GM18520 (cell line): Measurements from ENCODE around the gene GHRL.

ENCODE experiments used
- ATAC-seq: cut with Tn5 transposase; IDR thresholded peaks from one replicate; pipeline ENCODE4 v1.9.1; 2021; ENCODE audit not compliant: unreplicated experiment

Gene GHRL

GRCh38 chr3:10328460-10329071, 35.8 kb upstream of the GHRL start:
- ATAC-seq = no peak

- ATAC-seq = no peak
Observed at GRCh38 chr3:10327592-10327991, 34.8 kb upstream of the GHRL start.

GRCh38 chr3:10322352-10322710, 29.6 kb upstream of the GHRL start:
- ATAC-seq = no peak

GRCh38 chr3:10321630-10322351, 29.0 kb upstream of the GHRL start:
- no peak for ATAC-seq

- no peak for ATAC-seq
Observed at GRCh38 chr3:10320320-10320677, 27.6 kb upstream of the GHRL start.

- no peak for ATAC-seq
Observed at GRCh38 chr3:10319804-10320203, 27.1 kb upstream of the GHRL start.

GRCh38 chr3:10319251-10319650, 26.5 kb upstream of the GHRL start:
- ATAC-seq = no peak

- ATAC-seq = no peak
Observed at GRCh38 chr3:10317961-10318350, 25.2 kb upstream of the GHRL start.

- no peak for ATAC-seq
Observed at GRCh38 chr3:10317311-10317960, 24.7 kb upstream of the GHRL start.

- no peak for ATAC-seq
Observed at GRCh38 chr3:10315771-10316344, 23.1 kb upstream of the GHRL start.

GRCh38 chr3:10315101-10315500, 22.4 kb upstream of the GHRL start:
- no peak for ATAC-seq

GRCh38 chr3:10312861-10313260, 20.1 kb upstream of the GHRL start:
- no peak for ATAC-seq

- ATAC-seq = no peak
Observed at GRCh38 chr3:10312391-10312790, 19.6 kb upstream of the GHRL start.

- no peak for ATAC-seq
Observed at GRCh38 chr3:10311710-10312109, 19.0 kb upstream of the GHRL start.

GRCh38 chr3:10310578-10310977, 17.8 kb upstream of the GHRL start:
- no peak for ATAC-seq

GRCh38 chr3:10309736-10310135, 17.0 kb upstream of the GHRL start:
- no peak for ATAC-seq

GRCh38 chr3:10308678-10309077, 15.9 kb upstream of the GHRL start:
- ATAC-seq = no peak

GRCh38 chr3:10306156-10306555, 13.4 kb upstream of the GHRL start:
- ATAC-seq = no peak

- ATAC-seq = no peak
Observed at GRCh38 chr3:10305331-10305902, 12.7 kb upstream of the GHRL start.

GRCh38 chr3:10304905-10305304, 12.2 kb upstream of the GHRL start:
- no peak for ATAC-seq

GRCh38 chr3:10303785-10304184, 11.0 kb upstream of the GHRL start:
- no peak for ATAC-seq

- no peak for ATAC-seq
Observed at GRCh38 chr3:10303105-10303504, 10.4 kb upstream of the GHRL start.
